Stomach (tissue), 9 donors: ENCODE data around the gene DEFB127. TPM values are rescaled to one million over a fixed set of nuclear protein-coding genes. Genes with fewer than 3 reads are reported as not detected.
"Not testable (repeated sequence)": the region's sequence is repeated elsewhere in the genome, so short reads cannot be mapped to it uniquely, and the experiment has no call there.

ENCODE experiments used
- DNase-seq, 2 donors: peaks; one replicate each; pipeline versions ENCODE4 v3.0.0 to v3.0.0-alpha.2; 2013 to 2019
- H3K27ac ChIP-seq, 5 donors: fragments of 200-600 bp in 4 of 5; sonication (generic) in 4 of 5; one replicate each; pipeline ENCODE4 v1.5.1; 2013 to 2019; ENCODE audit warnings: mild to moderate bottlenecking in 1 of 5, moderate library complexity in 1 of 5
- H3K27me3 ChIP-seq, 3 donors: fragments of 200-600 bp; sonication (generic); one replicate each; pipeline ENCODE4 v1.5.1; 2017 to 2019; ENCODE audit warnings: mixed run types in 1 of 3
- H3K36me3 ChIP-seq, 4 donors: fragments of 200-600 bp; sonication (generic); 1 replicate in 3 of 4; 2 replicates in 1 of 4; pipeline ENCODE4 v1.5.1; 2016 to 2019
- H3K4me1 ChIP-seq, 4 donors: fragments of 200-600 bp; sonication (generic); one replicate each; pipeline ENCODE4 v1.5.1; 2016 to 2019
- H3K4me3 ChIP-seq, 4 donors: fragments of 200-600 bp; sonication (generic) in 3 of 4; one replicate each; pipeline ENCODE4 v1.5.1; 2016 to 2019; ENCODE audit warnings: mild to moderate bottlenecking in 1 of 4
- H3K9me3 ChIP-seq, 4 donors: fragments of 200-600 bp; sonication (generic); one replicate each; pipeline ENCODE4 v1.5.1; 2016 to 2019
- CTCF ChIP-seq, 7 experiments: fragments of 450-650 bp in 4 of 7; fragments of 200-600 bp in 3 of 7; sonication (generic) in 3 of 7; IDR thresholded peaks; one replicate each; pipeline ENCODE4 v1.5.1; 2016 to 2019; ENCODE audit warnings: antibody characterized with exemption in 7 of 7, control low read depth in 2 of 7, mild to moderate bottlenecking in 1 of 7
- EP300 ChIP-seq: sonication (generic); formaldehyde crosslinking; IDR thresholded peaks from one replicate; pipeline ENCODE4 v1.6.1; 2017; ENCODE audit warnings: antibody characterized with exemption
- POLR2A ChIP-seq, 4 donors: fragments of 450-650 bp; IDR thresholded peaks; one replicate each; pipeline ENCODE4 v1.6.1; 2016; ENCODE audit warnings: antibody characterized with exemption in 4 of 4, control low read depth in 2 of 4, mild to moderate bottlenecking in 1 of 4, moderate library complexity in 1 of 4
- POLR2AphosphoS5 ChIP-seq, 3 donors: sonication (generic); formaldehyde crosslinking; IDR thresholded peaks; one replicate each; pipeline ENCODE4 v1.6.1; 2016; ENCODE audit warnings: antibody characterized with exemption in 3 of 3
- WGBS, 5 donors: extraction: QIAGEN DNeasy Blood & Tissue Kit in 3 of 5; methylation state at CpG; one replicate each; pipeline versions ENCODE4 v1.1.5 to v1.1.7; 2013 to 2018; 5-methylcytosine and 5-hydroxymethylcytosine counted together
- intact Hi-C: fragments of 100-400 bp; cut with DNase I; formaldehyde crosslinking; loops from one replicate; pipeline ENCODE4 v1.15.1; 2023; ENCODE audit warnings: low total_unique reads
- polyA plus RNA-seq, 3 donors: library from polyadenylated mRNA; stranded (reverse); fragments of 200-250 nt; gene quantifications; one replicate each; pipeline ENCODE4 v1.2.3, GENCODE V29; 2013
- total RNA-seq, 5 donors: library from RNA; depleted of rRNA; stranded (reverse); fragments of >200 nt; gene quantifications; one replicate each; pipeline versions ENCODE4 v1.1.0 to v1.2.3, GENCODE V29; 2014 to 2016
- donor health status: healthy with polysubstance abuse.
- donor health status: Bipolar disorder and iron deficiency.
- donor health status: healthy.

DEFB127 gene
- total and polyA plus RNA-seq, 8 donors = not detected

GRCh38 chr20:198225-198624 lies 41.0 kb downstream of the DEFB127 start:
- DNase-seq = no peak
- TF ChIP-seq POLR2AphosphoS5 (IDR thresholded peaks at IDR 0.05) = no peak
- TF ChIP-seq POLR2A (IDR thresholded peaks at IDR 0.05) = no peak
- TF ChIP-seq CTCF (IDR thresholded peaks at IDR 0.05) = no peak
- TF ChIP-seq EP300 = no peak
- H3K9me3 ChIP-seq = no peaks in the 10 kb centered on the region
- WGBS, 5 donors = 65 to 89% (median 76%) methylated on average over 1 of the region's 1 CpG
- no peak overlapping the region for H3K27ac ChIP-seq
- no peak overlapping the region for H3K4me3 ChIP-seq
- H3K36me3 ChIP-seq = no peaks in the 10 kb centered on the region
- peaks cover 0 to 17% (median 0%) of the 10 kb centered on the region in 3 donors for H3K27me3 ChIP-seq
- intact Hi-C loops = no loop called here
- H3K4me1 ChIP-seq = no peaks in the 10 kb centered on the region

GRCh38 chr20:199996-200395 lies 42.7 kb downstream of the DEFB127 start:
- no peak overlapping the region for H3K27ac ChIP-seq
- DNase-seq = no peak
- TF ChIP-seq POLR2A (IDR thresholded peaks at IDR 0.05) (no peak), EP300 (no peak), POLR2AphosphoS5 (IDR thresholded peaks at IDR 0.05) (no peak), CTCF (IDR thresholded peaks at IDR 0.05) (no peak)
- H3K4me1 ChIP-seq = no peaks in the 10 kb centered on the region
- H3K9me3 ChIP-seq = no peaks in the 10 kb centered on the region
- intact Hi-C loops = no loop called here
- H3K27me3 ChIP-seq = peaks cover 0 to 17% (median 0%) of the 10 kb centered on the region in 3 donors
- H3K36me3 ChIP-seq = no peaks in the 10 kb centered on the region
- no peak overlapping the region for H3K4me3 ChIP-seq
- 46 to 62% (median 57%) methylated on average over 4 of the region's 4 CpGs for WGBS, 5 donors

GRCh38 chr20:203630-204029 lies 46.4 kb downstream of the DEFB127 start:
- DNase-seq, intact Hi-C loops, H3K27me3 ChIP-seq, H3K36me3 ChIP-seq, H3K4me3 ChIP-seq, H3K27ac ChIP-seq, H3K4me1 ChIP-seq, H3K9me3 ChIP-seq: not testable (repeated sequence)
- 62 to 78% (median 73%) methylated on average over 4 of the region's 4 CpGs for WGBS, 5 donors

Other genes with a start within 250 kb of the DEFB127 start
- not detected for gene DEFB125, start 69.8 kb upstream of the DEFB127 start, total RNA-seq
- gene DEFB125, start 69.8 kb upstream of the DEFB127 start, polyA plus RNA-seq = not detected
- not detected for gene DEFB126, start 14.9 kb upstream of the DEFB127 start, total RNA-seq
- gene DEFB126, start 14.9 kb upstream of the DEFB127 start, polyA plus RNA-seq = not detected
- gene DEFB128, start 32.3 kb downstream of the DEFB127 start, total RNA-seq = not detected
- gene DEFB128, start 32.3 kb downstream of the DEFB127 start, polyA plus RNA-seq = not detected
- gene DEFB129, start 69.8 kb downstream of the DEFB127 start, total RNA-seq = not detected
- not detected for gene DEFB129, start 69.8 kb downstream of the DEFB127 start, polyA plus RNA-seq
- gene DEFB132, start 100.3 kb downstream of the DEFB127 start, total RNA-seq = not detected
- not detected for gene DEFB132, start 100.3 kb downstream of the DEFB127 start, polyA plus RNA-seq
- gene C20orf96, start 133.3 kb downstream of the DEFB127 start, total RNA-seq = 10 to 100 TPM in 1 of 5 donors, 1 to 10 TPM in 4; 3.1 to 23.9 (median 5.4) TPM
- 1 to 10 TPM; 3.9 to 5.2 (median 5.0) TPM for gene C20orf96, start 133.3 kb downstream of the DEFB127 start, polyA plus RNA-seq
- 10 to 100 TPM; 10.6 to 59.1 (median 18.7) TPM for gene ZCCHC3, start 140.1 kb downstream of the DEFB127 start, total RNA-seq
- gene ZCCHC3, start 140.1 kb downstream of the DEFB127 start, polyA plus RNA-seq = 1 to 10 TPM; 6.2 to 9.0 (median 8.6) TPM
- gene SOX12, start 168.1 kb downstream of the DEFB127 start, total RNA-seq = 10 to 100 TPM in 2 of 5 donors, 1 to 10 TPM in 3; 1.5 to 20.3 (median 5.4) TPM
- gene SOX12, start 168.1 kb downstream of the DEFB127 start, polyA plus RNA-seq = 1 to 10 TPM; 1.7 to 2.8 (median 2.6) TPM
- gene NRSN2, start 189.7 kb downstream of the DEFB127 start, total RNA-seq = 10 to 100 TPM in 4 of 5 donors, under 1 TPM in 1; 0.89 to 36.5 (median 15.2) TPM
- 10 to 100 TPM in 2 of 3 donors, 1 to 10 TPM in 1; 9.8 to 21.0 (median 20.2) TPM for gene NRSN2, start 189.7 kb downstream of the DEFB127 start, polyA plus RNA-seq
- gene TRIB3, start 223.3 kb downstream of the DEFB127 start, total RNA-seq = 10 to 100 TPM in 2 of 5 donors, 1 to 10 TPM in 3; 1.7 to 17.7 (median 3.6) TPM
- 10 to 100 TPM in 2 of 3 donors, 1 to 10 TPM in 1; 8.7 to 15.8 (median 12.6) TPM for gene TRIB3, start 223.3 kb downstream of the DEFB127 start, polyA plus RNA-seq